ENCODE data around the gene SERINC4.

SERINC4 gene

DNA sequence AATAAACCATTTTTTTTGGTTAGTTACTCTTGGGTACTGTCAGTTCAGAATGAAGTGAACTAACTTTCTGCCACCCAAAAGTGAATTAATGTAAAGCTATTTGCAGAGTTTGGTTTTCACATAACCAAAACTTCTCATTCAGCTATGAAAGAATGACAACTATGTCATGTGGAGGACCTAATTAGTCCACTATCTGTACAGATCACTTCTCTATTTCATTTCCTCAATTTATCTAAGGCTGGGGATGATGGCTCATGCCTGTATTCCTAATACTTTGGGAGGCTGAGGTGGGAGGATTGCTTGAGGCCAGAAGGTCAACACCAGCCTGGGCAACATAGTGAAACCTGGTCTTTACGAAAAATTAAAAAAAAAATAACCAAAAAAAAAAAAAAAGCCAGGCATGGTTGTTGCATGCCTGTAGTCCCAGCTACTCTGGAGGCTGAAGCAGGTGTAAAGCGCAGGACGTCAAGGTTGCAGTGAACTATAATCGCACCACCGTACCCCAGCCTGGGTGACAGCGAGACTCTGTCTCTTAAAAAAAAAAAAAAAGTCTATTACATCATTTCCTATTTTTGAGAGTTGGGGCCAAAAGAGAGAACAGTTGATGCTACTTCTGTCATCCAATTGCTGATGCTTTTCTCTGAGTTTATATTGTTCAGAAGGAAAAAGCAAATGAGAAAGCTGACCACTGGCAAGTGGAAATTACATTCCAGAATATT lies 9.1 kb upstream of the SERINC4 start:
- TF ChIP-seq, protein P1, sequence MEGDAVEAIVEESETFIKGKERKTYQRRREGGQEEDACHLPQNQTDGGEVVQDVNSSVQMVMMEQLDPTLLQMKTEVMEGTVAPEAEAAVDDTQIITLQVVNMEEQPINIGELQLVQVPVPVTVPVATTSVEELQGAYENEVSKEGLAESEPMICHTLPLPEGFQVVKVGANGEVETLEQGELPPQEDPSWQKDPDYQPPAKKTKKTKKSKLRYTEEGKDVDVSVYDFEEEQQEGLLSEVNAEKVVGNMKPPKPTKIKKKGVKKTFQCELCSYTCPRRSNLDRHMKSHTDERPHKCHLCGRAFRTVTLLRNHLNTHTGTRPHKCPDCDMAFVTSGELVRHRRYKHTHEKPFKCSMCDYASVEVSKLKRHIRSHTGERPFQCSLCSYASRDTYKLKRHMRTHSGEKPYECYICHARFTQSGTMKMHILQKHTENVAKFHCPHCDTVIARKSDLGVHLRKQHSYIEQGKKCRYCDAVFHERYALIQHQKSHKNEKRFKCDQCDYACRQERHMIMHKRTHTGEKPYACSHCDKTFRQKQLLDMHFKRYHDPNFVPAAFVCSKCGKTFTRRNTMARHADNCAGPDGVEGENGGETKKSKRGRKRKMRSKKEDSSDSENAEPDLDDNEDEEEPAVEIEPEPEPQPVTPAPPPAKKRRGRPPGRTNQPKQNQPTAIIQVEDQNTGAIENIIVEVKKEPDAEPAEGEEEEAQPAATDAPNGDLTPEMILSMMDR (IDR thresholded peaks at IDR 0.05) = no peak

DNA sequence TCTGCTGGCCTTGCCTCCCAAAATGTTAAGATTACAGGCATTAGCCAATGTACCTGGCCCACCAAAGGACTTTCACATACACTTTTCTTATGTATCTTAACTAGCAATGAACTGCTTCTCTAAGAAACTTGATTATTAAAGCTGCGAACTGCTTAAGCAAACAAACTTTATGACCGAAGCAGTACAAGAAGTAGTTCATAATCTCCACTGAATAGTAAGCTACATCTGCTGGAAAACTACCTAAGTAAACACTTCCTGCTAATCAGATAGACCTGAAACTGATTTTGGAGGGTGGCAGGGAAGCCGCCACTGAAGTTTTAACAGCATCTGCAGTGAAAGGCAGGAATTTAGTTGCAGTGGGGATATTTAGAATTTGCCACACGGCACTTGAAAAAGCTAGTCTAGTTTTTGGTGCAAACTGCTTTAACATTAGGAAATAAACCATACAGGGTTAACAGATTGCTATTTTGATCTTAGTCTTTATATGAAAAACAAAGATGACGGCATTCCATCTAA lies 8.5 kb upstream of the SERINC4 start:
- TF ChIP-seq, protein P1 (IDR thresholded peaks at IDR 0.05) = no peak

DNA sequence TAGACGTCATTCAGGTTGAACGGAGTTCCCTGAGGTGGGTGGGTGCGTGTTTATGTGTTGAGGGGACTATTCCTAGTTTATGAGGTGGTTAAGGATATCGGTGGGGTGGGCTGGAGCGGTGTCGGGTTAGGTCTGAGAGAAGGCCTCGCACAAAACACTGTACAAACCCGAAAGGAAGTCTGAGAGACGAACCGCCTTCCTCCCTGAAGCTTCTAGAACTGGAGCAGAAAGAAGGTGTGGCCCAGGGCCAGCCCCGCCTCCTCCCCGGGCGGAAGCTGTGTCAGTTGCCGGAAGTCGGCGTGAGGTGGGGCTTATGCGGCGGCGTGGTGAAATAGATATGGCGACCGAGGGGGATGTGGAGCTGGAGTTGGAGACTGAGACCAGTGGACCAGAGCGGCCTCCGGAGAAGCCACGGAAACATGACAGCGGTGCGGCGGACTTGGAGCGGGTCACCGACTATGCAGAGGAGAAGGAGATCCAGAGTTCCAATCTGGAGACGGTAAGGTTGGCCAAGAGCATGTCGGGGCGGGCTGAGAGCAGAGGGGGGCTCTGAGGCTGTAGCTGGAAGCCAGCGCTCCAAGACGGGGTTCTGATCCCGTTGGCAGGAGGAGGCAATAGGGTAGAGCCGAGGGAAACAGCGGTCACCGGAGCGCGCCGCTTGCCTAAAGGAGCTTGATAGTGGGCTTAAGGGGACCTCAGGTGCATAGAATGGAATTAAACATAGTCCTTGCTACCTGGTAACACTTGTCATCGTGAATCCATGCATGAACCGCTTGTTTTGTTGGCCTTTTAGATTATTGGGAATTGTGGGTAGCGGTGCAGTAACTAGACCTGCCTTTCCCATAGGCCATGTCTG lies 494 bp upstream of the SERINC4 start, which contains the start of gene HYPK:
Gene HYPK, plus strand, starts transcription at position 314 of the 856 bp plus-strand sequence. Its CDS starts 24 bp downstream, at position 338.
- TF ChIP-seq, protein P1 (IDR thresholded peaks at IDR 0.05) = no peak

DNA sequence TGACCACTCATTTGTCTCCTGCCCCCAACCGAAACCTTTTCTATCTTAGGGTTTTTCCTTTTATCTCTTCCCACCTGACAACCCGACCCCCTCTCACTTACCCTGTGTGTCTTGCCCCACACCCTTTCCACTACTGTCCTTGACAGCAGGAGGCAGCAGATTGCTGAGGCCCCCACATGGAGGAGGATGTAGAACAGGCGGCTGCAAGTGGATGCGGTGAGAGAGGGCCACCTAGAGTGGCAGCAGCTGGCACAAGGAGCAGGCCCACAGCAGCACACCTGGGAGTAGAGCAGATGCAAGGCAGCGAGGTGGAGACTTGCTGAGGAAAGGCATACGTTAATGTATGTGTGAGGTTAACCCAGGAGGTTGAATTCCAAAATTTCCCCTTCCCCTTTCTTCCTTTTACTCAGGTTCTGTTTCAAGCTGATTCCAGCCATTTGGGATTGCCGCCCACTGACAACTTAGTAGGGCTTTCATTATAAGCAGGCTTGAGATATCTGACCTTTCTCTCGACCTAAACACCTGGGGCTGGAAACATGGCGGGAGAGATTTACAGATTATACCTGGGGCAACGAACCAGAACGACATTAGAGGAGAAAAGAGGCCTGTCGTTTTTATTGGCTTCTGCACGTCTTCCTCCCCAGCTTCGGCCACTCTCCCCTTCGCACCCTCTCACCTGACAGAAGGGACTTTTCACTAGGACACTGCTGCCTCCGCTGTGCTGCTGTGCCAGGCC lies 643 bp downstream of the SERINC4 start:
- TF ChIP-seq, protein P1 (IDR thresholded peaks at IDR 0.05) = no peak

DNA sequence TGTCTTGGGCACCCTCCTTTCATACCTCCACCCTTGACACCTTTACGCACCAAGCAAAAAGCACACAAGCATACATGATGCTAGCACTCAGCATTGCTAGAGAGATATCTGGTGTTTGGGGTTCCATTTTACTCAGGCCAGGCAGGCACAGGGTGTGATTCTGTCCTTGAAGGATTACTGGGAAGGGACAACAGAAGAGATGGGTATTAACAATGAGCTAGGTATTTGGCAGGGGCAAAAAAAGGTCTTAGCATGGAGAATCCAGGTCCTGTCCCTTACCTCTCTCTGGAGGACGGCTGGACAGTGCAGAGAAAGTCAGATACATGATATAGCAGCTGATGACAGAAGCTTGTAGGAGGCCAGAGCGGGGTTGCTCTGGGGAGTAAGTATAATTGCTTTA lies 3.5 kb downstream of the SERINC4 start:
- TF ChIP-seq, protein P1 (IDR thresholded peaks at IDR 0.05) = no peak

DNA sequence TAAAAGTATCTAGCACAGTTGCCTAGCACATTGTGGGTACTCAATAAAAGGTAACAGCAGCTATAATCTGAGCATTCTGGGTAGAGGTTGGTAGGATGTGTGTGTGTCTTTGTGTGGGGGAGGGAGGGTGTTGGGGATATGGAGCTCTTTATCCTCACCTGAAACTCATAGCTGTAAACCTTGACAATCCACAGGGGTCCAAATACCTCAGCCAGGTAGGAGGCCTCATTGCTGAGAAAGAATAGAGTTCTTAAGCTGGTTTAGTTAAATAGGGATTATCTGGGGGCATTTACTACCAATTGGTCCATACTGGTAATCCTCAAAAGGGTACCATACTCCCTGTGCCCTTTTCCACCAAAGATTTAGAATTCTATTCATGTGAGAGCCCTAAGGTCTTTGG lies 4.0 kb downstream of the SERINC4 start:
- TF ChIP-seq, protein P1 (IDR thresholded peaks at IDR 0.05) = no peak

DNA sequence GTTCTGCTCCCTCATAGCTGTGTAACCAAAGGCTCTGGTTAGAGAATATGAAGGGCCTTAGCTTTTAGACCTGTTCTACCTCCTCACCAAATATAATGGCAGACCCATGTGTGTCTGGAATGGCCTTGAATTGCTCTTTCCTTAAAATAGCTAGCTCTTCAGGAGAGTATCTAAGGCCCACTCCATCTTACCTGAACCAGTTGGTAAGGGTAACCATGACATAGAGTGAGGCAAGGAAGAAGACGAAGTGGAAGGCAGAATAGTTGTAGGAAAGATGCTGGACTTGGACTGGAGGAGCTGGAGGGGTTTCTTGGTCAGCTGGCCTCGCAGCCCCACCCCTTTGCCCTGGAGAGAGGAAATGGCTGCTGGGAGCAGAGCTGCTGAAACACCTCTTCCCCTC lies 4.8 kb downstream of the SERINC4 start:
- TF ChIP-seq, protein P1 (IDR thresholded peaks at IDR 0.05) = no peak

Data from LNCAP (cell line).